ENCODE measurements around the gene TSC2. TPM values are rescaled to one million over a fixed set of nuclear protein-coding genes. Genes with fewer than 3 reads are reported as not detected.

Gene TSC2
- total and polyA plus RNA-seq, 2 of the 13 experiments (the other 11 are each of a cell fraction or from before 2014, with no cell fraction given): 19.6 to 40.4 TPM

DNA sequence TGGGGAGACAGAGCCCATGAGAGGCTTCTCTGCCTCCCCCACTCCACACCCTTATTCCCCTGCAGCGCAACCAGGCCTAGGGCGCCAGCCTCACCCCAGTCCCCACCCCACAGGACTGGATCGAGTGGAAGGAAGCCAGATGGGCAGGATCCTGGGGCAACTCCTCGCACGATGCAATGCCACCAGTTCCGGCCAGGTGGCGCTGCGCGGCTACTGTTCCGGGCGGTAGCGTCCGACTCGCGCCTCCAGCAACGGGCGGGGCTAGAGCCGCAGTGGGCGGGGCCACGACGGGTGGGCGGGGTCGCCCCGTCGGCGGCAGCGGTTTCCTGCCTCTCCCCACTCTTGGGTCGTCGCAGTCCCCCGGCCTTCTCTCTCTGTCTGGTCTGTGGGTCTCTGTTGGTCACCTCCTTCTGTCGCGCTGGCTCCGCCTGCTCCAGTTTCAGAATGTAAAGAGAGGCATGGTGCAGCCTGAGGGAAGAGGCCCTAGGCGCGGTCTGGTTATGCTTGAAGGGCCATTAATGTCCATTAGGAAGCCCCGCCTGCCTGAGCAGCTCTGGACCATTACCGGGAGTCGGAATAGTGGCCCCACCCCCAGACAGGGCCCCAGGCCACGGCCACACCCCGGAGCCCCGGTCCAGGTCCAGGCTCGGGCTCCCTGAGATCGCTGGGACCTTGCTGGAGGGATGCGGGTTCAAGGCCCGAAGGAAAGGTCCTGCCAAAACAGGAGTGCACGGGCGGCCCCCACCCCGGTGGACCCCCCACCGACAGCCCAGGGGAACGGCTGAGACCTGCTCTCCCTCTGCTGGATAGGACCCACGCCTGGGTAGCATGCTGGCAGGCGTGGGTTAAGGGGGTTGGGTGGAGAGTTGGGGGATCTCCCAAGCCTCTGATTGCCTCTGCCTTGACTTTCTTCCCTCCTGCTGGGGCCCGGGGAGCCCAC lies 24.4 kb upstream of the TSC2 start (continued):
- TF ChIP-seq, protein P1, sequence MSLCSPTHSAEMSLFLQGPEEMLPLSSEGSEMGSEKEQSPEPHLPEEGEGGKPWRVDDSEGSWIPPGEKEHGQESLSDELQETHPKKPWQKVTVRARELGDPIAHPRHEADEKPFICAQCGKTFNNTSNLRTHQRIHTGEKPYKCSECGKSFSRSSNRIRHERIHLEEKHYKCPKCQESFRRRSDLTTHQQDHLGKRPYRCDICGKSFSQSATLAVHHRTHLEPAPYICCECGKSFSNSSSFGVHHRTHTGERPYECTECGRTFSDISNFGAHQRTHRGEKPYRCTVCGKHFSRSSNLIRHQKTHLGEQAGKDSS (CRISPR knock-in tag; IDR thresholded peaks at IDR 0.05; ENCODE audit: borderline replicate concordance, low read depth): peak; percentile 75; the same call in 1 of the 2 replicates
- TF ChIP-seq CC2D1A (CRISPR knock-in tag; IDR thresholded peaks at IDR 0.05) (no peak), HNRNPLL (IDR thresholded peaks at IDR 0.05; ENCODE audit: low read depth, low read length, poor library complexity, severe bottlenecking) (peak; percentile 49), MXI1 (IDR thresholded peaks at IDR 0.05; ENCODE audit: borderline replicate concordance, low read depth, low read length) (peak; percentile 74; the same call in 1 of the 3 replicates), ZMYM4 (CRISPR knock-in tag; IDR thresholded peaks at IDR 0.05) (peak; percentile 65; the same call in 1 of the 2 replicates), MYC (CRISPR knock-in tag; IDR thresholded peaks at IDR 0.05; ENCODE audit: borderline replicate concordance) (0 out of 2 replicates have a peak, but pooled peaks have one; percentile 21), ZNF142 (CRISPR knock-in tag; IDR thresholded peaks at IDR 0.05) (no peak), ZNF44 (CRISPR knock-in tag; IDR thresholded peaks at IDR 0.05) (no peak), RNF219 (CRISPR knock-in tag; IDR thresholded peaks at IDR 0.05) (no peak), MTF1 (CRISPR knock-in tag; IDR thresholded peaks at IDR 0.05) (no peak), ZNF124 (CRISPR knock-in tag; IDR thresholded peaks at IDR 0.05) (no peak; the same call in 1 of the 2 replicates)
- TF ChIP-seq, protein P2, sequence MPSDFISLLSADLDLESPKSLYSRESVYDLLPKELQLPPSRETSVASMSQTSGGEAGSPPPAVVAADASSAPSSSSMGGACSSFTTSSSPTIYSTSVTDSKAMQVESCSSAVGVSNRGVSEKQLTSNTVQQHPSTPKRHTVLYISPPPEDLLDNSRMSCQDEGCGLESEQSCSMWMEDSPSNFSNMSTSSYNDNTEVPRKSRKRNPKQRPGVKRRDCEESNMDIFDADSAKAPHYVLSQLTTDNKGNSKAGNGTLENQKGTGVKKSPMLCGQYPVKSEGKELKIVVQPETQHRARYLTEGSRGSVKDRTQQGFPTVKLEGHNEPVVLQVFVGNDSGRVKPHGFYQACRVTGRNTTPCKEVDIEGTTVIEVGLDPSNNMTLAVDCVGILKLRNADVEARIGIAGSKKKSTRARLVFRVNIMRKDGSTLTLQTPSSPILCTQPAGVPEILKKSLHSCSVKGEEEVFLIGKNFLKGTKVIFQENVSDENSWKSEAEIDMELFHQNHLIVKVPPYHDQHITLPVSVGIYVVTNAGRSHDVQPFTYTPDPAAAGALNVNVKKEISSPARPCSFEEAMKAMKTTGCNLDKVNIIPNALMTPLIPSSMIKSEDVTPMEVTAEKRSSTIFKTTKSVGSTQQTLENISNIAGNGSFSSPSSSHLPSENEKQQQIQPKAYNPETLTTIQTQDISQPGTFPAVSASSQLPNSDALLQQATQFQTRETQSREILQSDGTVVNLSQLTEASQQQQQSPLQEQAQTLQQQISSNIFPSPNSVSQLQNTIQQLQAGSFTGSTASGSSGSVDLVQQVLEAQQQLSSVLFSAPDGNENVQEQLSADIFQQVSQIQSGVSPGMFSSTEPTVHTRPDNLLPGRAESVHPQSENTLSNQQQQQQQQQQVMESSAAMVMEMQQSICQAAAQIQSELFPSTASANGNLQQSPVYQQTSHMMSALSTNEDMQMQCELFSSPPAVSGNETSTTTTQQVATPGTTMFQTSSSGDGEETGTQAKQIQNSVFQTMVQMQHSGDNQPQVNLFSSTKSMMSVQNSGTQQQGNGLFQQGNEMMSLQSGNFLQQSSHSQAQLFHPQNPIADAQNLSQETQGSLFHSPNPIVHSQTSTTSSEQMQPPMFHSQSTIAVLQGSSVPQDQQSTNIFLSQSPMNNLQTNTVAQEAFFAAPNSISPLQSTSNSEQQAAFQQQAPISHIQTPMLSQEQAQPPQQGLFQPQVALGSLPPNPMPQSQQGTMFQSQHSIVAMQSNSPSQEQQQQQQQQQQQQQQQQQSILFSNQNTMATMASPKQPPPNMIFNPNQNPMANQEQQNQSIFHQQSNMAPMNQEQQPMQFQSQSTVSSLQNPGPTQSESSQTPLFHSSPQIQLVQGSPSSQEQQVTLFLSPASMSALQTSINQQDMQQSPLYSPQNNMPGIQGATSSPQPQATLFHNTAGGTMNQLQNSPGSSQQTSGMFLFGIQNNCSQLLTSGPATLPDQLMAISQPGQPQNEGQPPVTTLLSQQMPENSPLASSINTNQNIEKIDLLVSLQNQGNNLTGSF (CRISPR knock-in tag; IDR thresholded peaks at IDR 0.05): no peak
